Measurements from ENCODE around the gene CNNM4.

CNNM4 gene

DNA sequence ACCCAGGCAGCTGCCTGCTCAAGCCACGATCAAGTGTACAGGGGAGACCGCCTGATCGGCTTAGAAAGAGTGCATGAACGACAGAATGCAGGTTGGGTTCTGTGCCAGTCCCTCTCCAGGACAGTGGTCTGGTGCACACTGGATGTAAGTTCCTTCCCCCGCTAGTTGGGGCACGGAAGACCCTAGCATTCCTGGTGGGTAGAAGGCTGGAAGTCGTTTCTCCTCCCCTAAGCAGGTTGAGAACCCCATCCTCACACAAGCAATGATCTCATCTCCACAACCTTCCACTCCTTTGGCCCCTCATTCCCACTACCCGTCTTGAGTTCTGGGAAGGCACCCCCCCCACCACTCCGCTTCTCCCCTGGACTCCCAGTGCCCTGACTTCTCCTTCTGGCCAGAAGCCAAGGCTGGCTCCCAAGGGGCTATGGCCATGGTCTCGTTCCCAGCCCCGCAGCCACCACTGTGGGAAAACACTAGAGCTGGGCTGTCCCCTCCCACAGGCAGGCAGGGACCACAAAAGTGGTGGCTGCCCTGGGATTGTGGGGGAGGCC lies 98.5 kb downstream of the CNNM4 start:
- DNase-seq (ENCODE audit: low read depth in 2 of 2) = no peak

DNA sequence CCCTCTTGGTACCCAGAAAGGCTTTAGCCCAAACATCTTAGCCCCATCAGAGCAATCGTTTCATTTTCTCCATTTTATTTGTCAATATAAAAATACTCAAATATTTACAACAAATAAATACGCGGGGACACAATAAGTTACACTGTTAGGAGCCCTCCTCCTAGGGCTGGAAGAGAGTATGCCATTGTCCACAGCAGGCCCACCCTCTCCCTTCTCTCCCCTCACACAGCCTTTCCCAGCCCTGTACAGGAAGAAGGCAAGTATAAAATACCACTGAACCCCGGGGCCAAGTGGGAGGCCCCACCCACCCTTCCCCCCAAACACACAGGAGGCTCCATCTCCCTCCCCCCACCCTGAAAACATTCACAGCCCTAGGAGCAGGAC lies 99.0 kb downstream of the CNNM4 start:
- no peak for DNase-seq (ENCODE audit: low read depth in 2 of 2)

DNA sequence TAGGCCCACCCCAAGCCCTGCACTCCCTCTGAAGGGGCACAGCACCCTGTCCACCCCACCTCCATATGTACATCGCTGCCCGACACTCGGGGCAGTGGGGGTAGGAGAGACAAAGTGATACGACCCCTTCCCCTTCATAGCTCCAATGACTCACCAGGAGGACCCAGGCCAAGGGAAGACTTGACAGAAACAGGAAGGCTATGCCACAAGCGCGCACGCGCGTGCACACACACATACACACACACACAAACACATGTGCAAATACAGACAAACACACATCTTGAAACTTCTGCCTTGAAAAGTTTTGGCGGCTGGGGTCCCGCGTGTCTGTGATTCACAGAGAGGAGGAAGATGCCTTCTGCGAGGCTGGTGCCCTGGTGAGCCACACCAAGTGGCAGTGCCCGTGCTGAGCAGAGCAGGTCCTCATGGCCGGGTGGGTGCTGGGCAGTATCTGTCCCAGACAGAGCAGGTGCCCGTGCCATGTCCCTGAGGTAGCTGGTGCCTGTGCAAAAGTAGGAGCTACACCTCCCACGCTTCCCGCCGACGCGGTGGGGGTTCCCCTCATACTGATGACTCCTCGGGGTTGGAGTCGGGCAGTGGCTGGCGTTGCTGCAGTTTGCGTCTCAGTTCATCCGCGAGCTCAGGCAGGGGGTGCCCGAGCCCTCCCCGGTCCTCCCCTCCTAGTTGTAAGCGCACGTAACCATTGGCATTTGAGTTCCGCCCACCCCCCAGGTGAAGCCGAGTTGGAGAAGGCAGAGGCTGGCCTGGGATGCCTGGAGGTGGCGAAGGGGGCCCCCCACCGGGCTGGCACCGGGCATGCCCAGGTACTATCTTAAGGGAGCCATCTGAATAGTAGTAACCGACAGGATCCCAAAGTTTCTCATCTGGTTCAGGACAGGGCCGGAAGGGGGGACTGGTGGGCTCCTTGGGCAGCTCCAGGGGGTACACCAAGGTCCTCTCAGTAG lies 99.6 kb downstream of the CNNM4 start:
- DNase-seq (ENCODE audit: low read depth in 2 of 2) = no peak

DNA sequence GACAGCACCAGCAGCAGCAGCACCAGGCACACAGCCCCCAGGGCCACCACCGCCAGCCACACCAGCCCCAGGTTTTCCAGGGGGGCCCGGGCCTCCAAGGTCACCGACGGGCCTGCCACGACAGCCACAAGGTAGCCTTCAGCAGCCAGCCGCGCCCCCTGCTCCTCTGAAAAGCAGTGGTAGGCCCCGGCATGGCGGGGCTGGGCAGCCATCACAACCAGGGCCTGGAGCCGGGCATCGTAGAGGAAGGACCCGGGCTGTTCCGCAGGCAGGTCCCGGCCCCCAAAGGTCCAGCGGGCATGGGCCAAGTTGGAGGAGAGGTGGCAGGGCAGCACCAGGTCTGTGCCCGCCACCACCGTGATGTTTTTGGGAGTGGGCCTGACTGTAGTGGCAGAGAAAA lies 100.4 kb downstream of the CNNM4 start:
- no peak for DNase-seq (ENCODE audit: low read depth in 2 of 2)

Data from activated CD4-positive, alpha-beta T cell treated with anti-CD3 and anti-CD28 coated beads for 24 hours (primary cell).